Rectal smooth muscle tissue (tissue), 1 donor: Measurements from ENCODE around the gene CCIN.

Experiments used
- H3K27ac ChIP-seq: one replicate; pipeline ENCODE4 v1.7.0; 2013; ENCODE audit warnings: low read depth, low read length, inconsistent platforms
- H3K27me3 ChIP-seq: one replicate; pipeline ENCODE4 v1.7.0; 2013; ENCODE audit warnings: low read length; ENCODE audit not compliant: control insufficient read depth, insufficient read depth
- H3K36me3 ChIP-seq: one replicate; pipeline ENCODE4 v1.7.0; 2013; ENCODE audit warnings: low read length; ENCODE audit not compliant: control insufficient read depth, insufficient read depth
- H3K4me1 ChIP-seq: one replicate; pipeline ENCODE4 v1.7.0; 2013; ENCODE audit warnings: low read length; ENCODE audit not compliant: control insufficient read depth, insufficient read depth
- H3K4me3 ChIP-seq: one replicate; pipeline ENCODE4 v1.7.0; 2013; ENCODE audit warnings: low read length
- H3K9ac ChIP-seq: one replicate; pipeline ENCODE4 v1.7.0; 2013; ENCODE audit warnings: low read length

CCIN gene

GRCh38 chr9:36143245-36143641, 25.9 kb upstream of the CCIN start:
- Histone ChIP-seq H3K36me3 (peaks cover 5% of the 10 kb centered on the region), H3K9ac (peak overlapping the region; percentile 33), H3K4me1 (peaks cover 52% of the 10 kb centered on the region), H3K27ac (peak overlapping the region; percentile 89), H3K4me3 (peak overlapping the region; percentile 11), H3K27me3 (no peaks in the 10 kb centered on the region)

GRCh38 chr9:36144309-36145232, 24.6 kb upstream of the CCIN start:
- Histone ChIP-seq H3K27me3 (no peaks in the 10 kb centered on the region), H3K4me1 (peaks cover 61% of the 10 kb centered on the region), H3K9ac (peak overlapping the region; percentile 11), H3K27ac (peak overlapping the region; percentile 89), H3K4me3 (peak overlapping the region; percentile 22), H3K36me3 (peaks cover 5% of the 10 kb centered on the region)

- H3K27me3 ChIP-seq, result no peaks in the 10 kb centered on the region
- peaks cover 10% of the 10 kb centered on the region for H3K36me3 ChIP-seq
- no peak overlapping the region for H3K9ac ChIP-seq
- no peak overlapping the region for H3K27ac ChIP-seq
- H3K4me3 ChIP-seq, result no peak overlapping the region
- peaks cover 57% of the 10 kb centered on the region for H3K4me1 ChIP-seq
These were observed 23.2 kb upstream of the CCIN start for GRCh38 chr9:36145970-36146369.

GRCh38 chr9:36146651-36147050, 22.5 kb upstream of the CCIN start:
- peaks cover 15% of the 10 kb centered on the region for H3K36me3 ChIP-seq
- peaks cover 52% of the 10 kb centered on the region for H3K4me1 ChIP-seq
- H3K27me3 ChIP-seq, result no peaks in the 10 kb centered on the region
- no peak overlapping the region for H3K4me3 ChIP-seq
- no peak overlapping the region for H3K9ac ChIP-seq
- H3K27ac ChIP-seq, result peak overlapping the region; percentile 94

GRCh38 chr9:36147441-36148175, 21.6 kb upstream of the CCIN start:
- no peaks in the 10 kb centered on the region for H3K27me3 ChIP-seq
- peaks cover 15% of the 10 kb centered on the region for H3K36me3 ChIP-seq
- peak overlapping the region; percentile 94 for H3K27ac ChIP-seq
- H3K9ac ChIP-seq, result no peak overlapping the region
- no peak overlapping the region for H3K4me3 ChIP-seq
- peaks cover 44% of the 10 kb centered on the region for H3K4me1 ChIP-seq

GRCh38 chr9:36148311-36149051, 20.7 kb upstream of the CCIN start:
- peaks cover 36% of the 10 kb centered on the region for H3K4me1 ChIP-seq
- H3K9ac ChIP-seq, result no peak overlapping the region

DNA sequence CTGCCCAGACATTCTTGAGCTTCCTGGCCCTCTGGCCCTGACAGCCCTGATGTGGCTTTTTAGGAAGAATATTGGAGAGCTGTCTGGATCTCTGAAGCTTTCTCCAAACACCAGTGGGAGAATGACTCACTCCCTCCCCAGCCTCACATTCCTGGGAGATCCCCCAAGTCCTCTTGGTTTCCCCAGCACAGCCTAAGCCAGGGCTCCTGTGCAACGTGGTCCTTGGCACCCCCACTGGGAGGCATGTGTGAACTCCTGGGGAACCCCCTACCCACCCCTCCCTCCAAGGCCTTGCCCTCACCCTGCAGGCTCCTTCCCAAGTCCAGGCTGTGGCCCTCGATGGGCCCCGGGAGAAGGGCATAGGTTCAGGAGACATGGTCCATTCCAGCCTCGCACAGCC, 20.0 kb upstream of the CCIN start:
- Histone ChIP-seq H3K27ac (peak overlapping the region; percentile 94), H3K4me1 (peaks cover 36% of the 10 kb centered on the region), H3K36me3 (peaks cover 18% of the 10 kb centered on the region), H3K9ac (no peak overlapping the region), H3K27me3 (no peaks in the 10 kb centered on the region), H3K4me3 (no peak overlapping the region)

More at GRCh38 chr9:36148311-36149051, 20.7 kb upstream of the CCIN start:
- Histone ChIP-seq H3K27ac (peak overlapping the region; percentile 94), H3K36me3 (peaks cover 18% of the 10 kb centered on the region), H3K4me3 (peak overlapping the region; percentile 43), H3K27me3 (no peaks in the 10 kb centered on the region)

GRCh38 chr9:36150574-36151315, 18.4 kb upstream of the CCIN start:
- Histone ChIP-seq H3K9ac (no peak overlapping the region), H3K4me3 (no peak overlapping the region), H3K27ac (peak overlapping the region; percentile 62), H3K27me3 (no peaks in the 10 kb centered on the region), H3K36me3 (peaks cover 13% of the 10 kb centered on the region), H3K4me1 (peaks cover 40% of the 10 kb centered on the region)

DNA sequence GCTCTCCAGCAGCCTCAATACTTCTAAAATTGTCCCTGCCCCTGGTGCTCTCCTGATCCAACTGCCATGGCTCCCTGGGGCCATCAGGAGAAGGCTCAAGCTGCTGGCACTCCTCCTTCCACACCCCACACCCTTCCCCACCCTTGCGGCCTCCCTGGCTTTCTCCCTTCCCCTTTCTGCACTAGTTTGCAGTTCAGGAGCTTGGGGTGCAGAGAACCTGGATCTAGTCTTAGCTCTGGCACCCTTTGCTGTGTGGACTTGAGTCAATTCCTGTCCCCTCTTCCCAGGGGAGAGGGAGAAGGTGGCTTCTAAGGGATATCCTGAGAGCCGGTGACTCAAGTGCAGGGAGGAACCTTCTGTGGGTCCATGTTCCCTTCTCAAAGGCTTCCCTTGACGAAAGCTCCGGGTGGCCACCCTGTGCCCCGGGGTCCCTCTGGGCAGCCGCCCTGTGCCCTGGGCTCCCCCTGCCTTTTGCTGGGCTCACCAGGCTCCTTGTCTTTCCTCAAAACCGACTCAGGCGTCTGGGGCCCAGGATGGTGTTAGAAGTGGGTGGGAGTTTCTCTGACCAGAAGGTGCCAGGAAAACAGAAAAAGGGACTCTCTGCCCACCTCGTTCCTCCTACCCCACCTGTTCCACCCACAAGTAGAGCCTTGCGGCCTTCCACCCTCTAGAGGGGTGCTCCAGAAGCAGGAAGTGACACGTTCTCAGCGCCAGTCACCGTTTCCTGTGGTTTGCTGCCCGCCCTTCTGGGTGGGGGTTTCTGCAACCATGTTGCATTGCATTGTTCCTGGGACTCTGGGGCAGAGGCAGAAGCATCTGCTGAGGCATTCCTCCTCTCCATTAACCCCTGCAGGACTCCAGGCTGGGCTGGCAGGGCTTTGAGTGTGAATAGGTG, 17.6 kb upstream of the CCIN start:
- no peaks in the 10 kb centered on the region for H3K27me3 ChIP-seq
- no peak overlapping the region for H3K9ac ChIP-seq
- peaks cover 13% of the 10 kb centered on the region for H3K36me3 ChIP-seq
- H3K27ac ChIP-seq, result peak overlapping the region; percentile 62
- no peak overlapping the region for H3K4me3 ChIP-seq
- H3K4me1 ChIP-seq, result peaks cover 40% of the 10 kb centered on the region

GRCh38 chr9:36152741-36153438, 16.3 kb upstream of the CCIN start:
- Histone ChIP-seq H3K27ac (peak overlapping the region; percentile 75), H3K9ac (no peak overlapping the region), H3K4me1 (peaks cover 32% of the 10 kb centered on the region), H3K4me3 (no peak overlapping the region), H3K36me3 (peaks cover 13% of the 10 kb centered on the region), H3K27me3 (no peaks in the 10 kb centered on the region)
